Activated effector memory CD4-positive, alpha-beta T cell treated with anti-CD3 and anti-CD28 coated beads, Interleukin-2, amount 50 U/mL, for 16 hours (primary cell): ENCODE results near the gene LINGO4.
"Not testable (repeated sequence)": the region's sequence is repeated elsewhere in the genome, so short reads cannot be mapped to it uniquely, and the experiment has no call there.

ENCODE experiments used
- DNase-seq: peaks from one replicate; pipeline ENCODE4 v3.0.0-alpha.2; 2020

LINGO4 gene

DNA sequence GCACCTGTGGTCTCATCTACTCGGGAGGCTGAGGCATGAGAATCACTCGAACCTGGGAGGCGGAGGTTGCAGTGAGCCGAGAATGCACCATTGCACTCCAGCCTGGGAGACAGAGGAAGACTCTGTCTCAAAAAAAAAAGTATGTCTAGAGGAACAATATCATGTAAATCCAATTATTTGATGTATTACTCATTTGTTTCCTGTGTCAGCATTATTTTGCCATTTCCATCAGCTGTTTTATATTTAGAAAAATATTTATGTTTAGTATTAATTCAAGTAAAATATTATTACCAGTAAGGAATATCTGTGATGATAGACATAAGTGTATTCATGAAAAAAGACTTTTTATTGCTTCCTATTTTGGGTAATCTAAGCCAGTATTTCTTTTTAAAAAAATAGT, 27.9 kb downstream of the LINGO4 start:
- no peak for DNase-seq

- DNase-seq = no peak
Measured at GRCh38 chr1:151776665-151777062, 28.6 kb downstream of the LINGO4 start.

DNA sequence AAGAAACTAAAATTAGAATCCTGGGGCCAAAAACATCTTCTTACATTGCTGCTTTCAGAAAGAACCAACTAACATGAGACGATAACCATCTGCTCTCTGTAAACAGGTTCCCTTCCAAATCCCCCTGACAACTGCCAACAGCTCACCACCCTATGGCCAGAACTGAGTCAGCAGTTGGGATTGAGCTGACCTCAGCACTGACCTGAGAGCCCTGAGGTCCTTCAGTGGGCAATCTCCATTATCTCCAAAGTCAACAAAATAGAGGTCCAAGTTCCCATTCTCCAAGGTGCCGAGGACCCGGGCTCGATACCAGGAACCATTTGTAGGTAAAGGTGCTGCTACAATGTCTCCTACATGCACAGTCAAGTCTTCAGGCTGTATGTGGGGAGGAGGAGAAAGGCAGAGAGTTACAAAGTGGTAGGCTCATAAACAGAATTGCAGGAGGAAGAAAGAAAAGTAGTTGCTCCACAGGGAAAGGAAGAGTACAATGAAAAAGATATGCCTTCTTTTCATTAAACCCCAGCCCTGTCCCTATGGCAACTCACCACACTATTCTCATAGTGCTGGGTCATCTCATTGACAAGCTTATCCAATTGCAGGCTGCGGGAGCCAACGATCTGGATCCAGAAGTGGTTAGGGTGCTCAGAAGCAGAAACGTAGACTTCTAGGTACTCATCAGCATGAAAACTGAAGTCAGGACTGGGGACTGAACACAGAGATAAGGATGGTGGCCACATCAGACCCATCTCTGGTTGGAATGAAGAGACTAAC, 29.1 kb downstream of the LINGO4 start:
- no peak for DNase-seq

- no peak for DNase-seq
Measured at GRCh38 chr1:151774256-151774922, 30.8 kb downstream of the LINGO4 start.

GRCh38 chr1:151773702-151774101, 31.5 kb downstream of the LINGO4 start:
- no peak for DNase-seq

DNA sequence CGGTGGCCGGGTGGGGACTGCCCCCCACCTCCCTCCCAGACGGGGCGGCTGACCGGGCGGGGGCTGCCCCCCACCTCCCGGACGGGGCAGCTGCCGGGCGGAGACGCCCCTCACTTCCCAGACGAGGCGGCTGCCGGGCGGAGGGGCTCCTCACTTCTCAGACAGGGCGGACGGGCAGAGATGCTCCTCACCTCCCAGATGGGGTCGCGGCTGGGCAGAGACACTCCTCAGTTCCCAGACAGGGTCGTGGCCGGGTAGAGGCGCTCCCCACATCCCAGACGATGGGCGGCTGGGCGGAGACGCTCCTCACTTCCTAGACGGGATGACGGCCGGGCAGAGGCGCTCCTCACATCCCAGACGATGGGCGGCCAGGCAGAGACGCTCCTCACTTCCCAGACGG, 35.9 kb downstream of the LINGO4 start:
- DNase-seq = not testable (repeated sequence)

DNA sequence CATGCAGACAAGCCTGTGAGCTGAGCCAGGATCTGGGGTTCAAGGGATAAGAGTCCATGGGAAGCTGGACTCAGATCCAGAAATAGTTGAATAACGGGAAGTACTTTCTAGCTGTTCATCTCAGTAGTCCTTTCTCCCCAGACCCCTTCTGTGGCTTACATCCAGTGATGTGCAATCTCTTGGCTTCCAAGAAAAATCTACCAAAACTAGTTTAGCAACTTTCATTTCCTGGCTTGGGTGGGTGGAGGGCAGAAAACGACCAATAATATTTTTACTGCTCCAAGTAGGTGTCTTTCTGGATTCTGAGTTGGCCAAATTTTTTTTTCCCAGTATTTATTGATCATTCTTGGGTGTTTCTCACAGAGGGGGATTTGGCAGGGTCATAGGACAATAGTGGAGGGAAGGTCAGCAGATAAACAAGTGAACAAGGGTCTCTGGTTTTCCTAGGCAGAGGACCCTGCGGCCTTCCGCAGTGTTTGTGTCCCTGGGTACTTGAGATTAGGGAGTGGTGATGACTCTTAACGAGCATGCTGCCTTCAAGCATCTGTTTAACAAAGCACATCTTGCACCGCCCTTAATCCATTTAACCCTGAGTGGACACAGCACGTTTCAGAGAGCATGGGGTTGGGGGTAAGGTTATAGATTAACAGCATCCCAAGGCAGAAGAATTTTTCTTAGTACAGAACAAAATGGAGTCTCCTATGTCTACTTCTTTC, 36.7 kb downstream of the LINGO4 start:
- DNase-seq = not testable (repeated sequence)

- no peak for DNase-seq
Measured at GRCh38 chr1:151763990-151764389, 41.2 kb downstream of the LINGO4 start.

DNA sequence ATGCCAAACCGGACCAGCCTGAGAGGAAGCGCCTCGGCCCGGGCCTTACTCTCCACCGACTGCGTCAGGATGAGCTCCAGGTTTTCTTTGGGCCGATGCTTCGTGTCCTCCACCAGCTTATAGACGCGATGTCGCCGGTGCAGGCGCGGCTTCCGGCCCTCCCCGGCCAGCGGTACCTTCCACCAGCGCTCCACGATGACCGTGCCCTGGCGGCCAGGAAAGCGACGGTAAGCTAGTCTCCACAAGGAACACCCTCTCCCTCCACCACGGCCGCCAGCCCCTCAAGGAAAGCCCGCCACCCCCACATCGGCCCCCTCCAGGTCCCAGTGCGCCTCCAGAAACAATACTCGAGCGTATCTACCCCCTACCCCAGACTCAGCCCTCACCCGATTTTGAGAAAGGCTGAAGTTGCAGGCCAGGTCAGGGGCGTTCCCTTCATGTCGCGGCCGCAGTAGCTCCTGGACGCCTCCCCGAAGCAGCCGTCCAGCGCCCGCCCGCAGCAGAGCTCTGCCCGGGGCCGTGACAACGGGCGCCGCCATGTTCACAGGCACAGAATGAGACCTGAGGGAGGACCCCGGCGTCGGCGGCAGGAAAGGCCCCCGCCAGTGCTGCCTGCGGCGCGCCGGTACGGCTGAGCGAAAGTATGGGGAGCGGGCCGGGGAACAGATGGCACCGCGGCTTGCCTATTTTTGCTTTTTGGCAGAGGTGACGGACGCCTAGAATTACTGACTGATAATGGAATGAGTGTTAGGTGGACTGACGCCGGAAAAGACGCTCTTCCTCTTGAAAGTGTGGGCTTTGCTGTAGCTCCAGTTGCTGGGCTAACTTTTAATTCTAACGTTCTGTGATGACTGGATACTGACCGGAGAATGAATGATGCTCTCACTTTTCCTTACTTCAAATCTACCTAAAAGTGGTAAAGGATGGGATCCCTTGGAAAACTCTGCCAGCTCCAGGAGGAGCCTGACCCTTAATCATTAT, 42.0 kb downstream of the LINGO4 start, which contains the start of gene MRPL9:
Gene MRPL9 (minus strand): TSS at position 556 of the 981 bp plus-strand sequence. CDS start 17 bp downstream, at position 539.
- DNase-seq = peak; percentile 95

- DNase-seq = no peak
Measured at GRCh38 chr1:151760597-151761385, 44.4 kb downstream of the LINGO4 start.

- DNase-seq = no peak
Measured at GRCh38 chr1:151759241-151759640, 46.0 kb downstream of the LINGO4 start.

DNA sequence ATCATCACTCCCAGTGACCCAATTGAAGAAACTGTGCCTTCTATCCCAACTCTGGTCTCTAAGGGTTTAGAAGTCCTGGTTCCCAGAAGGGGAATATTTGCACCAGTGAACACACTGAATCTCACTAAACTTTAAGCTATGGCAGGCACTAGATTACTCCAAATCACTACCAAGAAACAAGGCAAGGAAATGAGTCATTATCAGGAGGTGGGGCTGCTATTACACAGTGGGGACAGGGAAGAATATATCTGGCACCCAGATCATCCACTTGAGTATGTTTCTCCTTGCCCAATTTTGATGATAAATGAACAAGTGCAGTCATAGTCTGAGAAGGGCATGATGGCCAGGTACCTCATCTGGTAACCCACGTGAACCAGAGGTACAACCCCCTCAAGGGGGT, 48.9 kb downstream of the LINGO4 start:
- no peak for DNase-seq
